RWPE2 (cell line): ENCODE results near the gene TBCE.
A peak's percentile ranks its signal among the peaks of the same experiment; 100 is the strongest.

ENCODE experiments used
- ATAC-seq: fragments of 200-7000 bp; cut with Tn5 transposase; 3 replicates; pipeline ENCODE4 v1.9.1; 2021; ENCODE audit warnings: low read depth
- DNase-seq: peaks from one replicate; pipeline ENCODE4 v3.0.0-alpha.2; 2020; ENCODE audit warnings: low spot score
- H3K27ac ChIP-seq: fragments of 450-650 bp; 2 replicates; pipeline ENCODE4 v1.5.1; 2017; ENCODE audit warnings: mild to moderate bottlenecking; ENCODE audit not compliant: poor library complexity, severe bottlenecking
- H3K27me3 ChIP-seq: fragments of 250-450 bp; sonication (Bioruptor Pico); 2 replicates; pipeline ENCODE4 v1.5.1; 2021; ENCODE audit warnings: mild to moderate bottlenecking, moderate library complexity; ENCODE audit not compliant: insufficient read depth, poor library complexity, severe bottlenecking
- H3K36me3 ChIP-seq: fragments of 250-450 bp; sonication (Bioruptor Pico); 2 replicates; pipeline ENCODE4 v1.5.1; 2020; ENCODE audit warnings: low read depth, mild to moderate bottlenecking, moderate library complexity
- H3K4me1 ChIP-seq: fragments of 250-450 bp; sonication (Bioruptor Pico); 2 replicates; pipeline ENCODE4 v1.5.1; 2021; ENCODE audit warnings: mild to moderate bottlenecking, moderate library complexity; ENCODE audit not compliant: insufficient read depth, poor library complexity, severe bottlenecking
- H3K4me3 ChIP-seq: fragments of 250-450 bp; sonication (Bioruptor Pico); 2 replicates; pipeline ENCODE4 v1.5.1; 2021; ENCODE audit warnings: mild to moderate bottlenecking, moderate library complexity; ENCODE audit not compliant: severe bottlenecking
- H3K9me3 ChIP-seq: fragments of 250-450 bp; sonication (Bioruptor Pico); 2 replicates; pipeline ENCODE4 v1.5.1; 2021; ENCODE audit warnings: mild to moderate bottlenecking, moderate library complexity; ENCODE audit not compliant: severe bottlenecking
- CTCF ChIP-seq: fragments of 450-650 bp; IDR thresholded peaks from one replicate; pipeline ENCODE4 v1.5.1; 2017; ENCODE audit warnings: mild to moderate bottlenecking, moderate library complexity; ENCODE audit not compliant: poor library complexity, severe bottlenecking

Gene TBCE

DNA sequence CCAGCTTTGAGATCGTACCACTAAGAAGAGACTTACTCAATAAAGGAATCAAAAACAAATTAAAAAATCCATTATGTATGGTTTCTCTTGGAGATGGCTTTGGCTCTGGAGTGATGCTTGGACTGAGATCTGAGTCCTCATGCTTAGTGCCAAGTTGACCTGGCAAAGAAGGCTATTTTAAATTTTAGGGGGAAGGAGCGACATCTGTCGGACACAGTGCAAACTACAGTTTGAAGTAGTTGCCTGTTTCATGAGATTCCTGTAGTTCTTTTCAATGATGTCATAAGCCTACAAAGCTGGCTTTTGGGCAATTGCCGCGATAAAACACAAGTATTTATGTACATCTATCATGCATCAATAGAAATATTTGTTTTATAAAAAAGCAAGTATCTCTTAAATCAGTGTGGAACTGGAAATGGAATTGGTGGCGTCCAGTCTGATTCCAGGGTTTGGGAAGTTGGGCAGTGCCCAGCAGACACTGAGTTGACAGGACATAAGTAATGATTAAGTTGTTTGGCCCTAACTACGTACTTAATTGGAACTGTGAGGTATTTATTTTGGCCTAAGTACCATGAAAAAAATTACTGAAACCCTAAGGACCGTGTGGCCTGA, 50.0 kb downstream of the TBCE start:
- Histone ChIP-seq H3K4me1 (peaks cover 3% of the 10 kb centered on the region), H3K36me3 (peaks cover 8% of the 10 kb centered on the region), H3K27me3 (no peaks in the 10 kb centered on the region), H3K4me3 (no peak overlapping the region), H3K9me3 (no peaks in the 10 kb centered on the region), H3K27ac (no peak overlapping the region)
- peak; percentile 79 for TF ChIP-seq CTCF
- 0 out of 3 replicates have a peak, but pooled peaks have one; percentile 35 for ATAC-seq
- DNase-seq = no peak

DNA sequence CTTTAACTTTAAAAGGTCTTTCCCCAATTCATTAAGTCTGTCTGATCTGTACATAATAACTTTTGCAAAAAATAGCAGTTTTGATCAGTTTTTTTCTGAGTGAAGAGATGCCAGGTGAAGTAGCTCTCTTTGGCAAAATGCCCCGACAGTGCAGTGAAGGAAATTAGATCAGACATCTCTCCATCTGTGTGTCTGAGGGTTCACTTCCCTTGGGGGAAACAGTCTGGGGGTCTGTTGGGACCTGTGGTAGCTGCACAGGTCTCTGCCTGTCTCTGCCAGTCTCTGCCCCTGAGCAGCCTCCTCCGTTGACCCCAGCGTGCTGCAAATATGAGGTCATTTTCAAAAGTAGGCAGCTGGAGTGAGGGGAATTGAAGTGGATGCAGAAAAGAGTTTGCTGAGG, 54.5 kb downstream of the TBCE start:
- no peaks in the 10 kb centered on the region for H3K36me3 ChIP-seq
- H3K9me3 ChIP-seq = no peaks in the 10 kb centered on the region
- H3K4me1 ChIP-seq = no peaks in the 10 kb centered on the region
- DNase-seq = no peak
- no peak for TF ChIP-seq CTCF
- ATAC-seq = no peak
- H3K27ac ChIP-seq = no peak overlapping the region
- no peak overlapping the region for H3K4me3 ChIP-seq
- H3K27me3 ChIP-seq = no peaks in the 10 kb centered on the region

DNA sequence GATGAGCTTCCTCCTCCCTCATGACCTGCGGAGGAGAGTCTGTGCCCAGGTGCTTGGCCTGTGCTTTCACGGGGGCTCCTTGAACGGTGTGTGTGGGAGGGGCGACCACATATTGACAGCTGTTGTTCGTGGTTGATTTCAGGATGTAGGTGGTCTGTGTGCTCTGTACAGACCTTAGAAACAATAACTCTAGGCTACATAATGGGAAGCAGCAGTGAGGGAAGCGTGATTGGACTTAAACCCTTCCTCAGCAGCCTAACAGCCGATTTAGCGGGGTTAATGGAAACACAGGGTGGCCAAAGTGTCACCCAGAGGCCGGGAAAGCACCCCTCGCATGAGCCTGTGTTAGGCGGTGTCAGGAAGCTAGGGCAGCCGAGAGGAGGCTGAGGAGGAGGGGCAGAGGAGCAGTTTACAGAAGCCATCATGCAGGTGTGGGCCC, 56.0 kb downstream of the TBCE start:
- Histone ChIP-seq H3K36me3 (no peaks in the 10 kb centered on the region), H3K4me3 (no peak overlapping the region), H3K27ac (no peak overlapping the region), H3K27me3 (no peaks in the 10 kb centered on the region), H3K4me1 (no peaks in the 10 kb centered on the region), H3K9me3 (no peaks in the 10 kb centered on the region)
- TF ChIP-seq CTCF = no peak
- no peak for DNase-seq
- no peak for ATAC-seq

DNA sequence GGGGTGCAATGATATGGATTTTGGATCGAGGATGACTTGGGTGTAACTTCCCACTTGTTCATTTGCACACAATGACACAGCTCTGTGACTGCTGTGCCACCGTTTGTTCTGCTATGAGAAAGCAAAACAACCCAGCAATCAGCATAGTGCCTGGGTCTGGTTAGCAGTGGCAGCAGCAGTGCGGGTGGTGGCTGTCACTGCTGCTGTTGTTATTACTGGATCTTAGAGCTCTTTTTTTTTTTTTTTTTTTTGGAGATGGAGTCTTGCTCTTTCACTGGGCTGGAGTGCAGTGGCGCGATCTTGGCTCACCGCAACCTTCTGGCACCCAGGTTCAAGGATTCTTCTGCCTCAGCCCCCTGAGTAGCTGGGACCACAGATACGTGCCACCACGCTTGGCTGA, 56.9 kb downstream of the TBCE start:
- H3K27me3 ChIP-seq = no peaks in the 10 kb centered on the region

More for the DNA sequence above, 56.9 kb downstream of the TBCE start:
- no peak overlapping the region for H3K4me3 ChIP-seq
- no peaks in the 10 kb centered on the region for H3K9me3 ChIP-seq
- ATAC-seq (no peak), DNase-seq (no peak)
- H3K27ac ChIP-seq = no peak overlapping the region
- H3K36me3 ChIP-seq = no peaks in the 10 kb centered on the region
- no peak for TF ChIP-seq CTCF
- no peaks in the 10 kb centered on the region for H3K4me1 ChIP-seq
